HUES64 (cell line): Measurements from ENCODE around the gene SMOC2.

Source experiments
- H3K27ac ChIP-seq: 2 replicates; pipeline ENCODE4 v1.7.0; 2013; ENCODE audit warnings: low read depth, low read length, inconsistent platforms
- H3K27me3 ChIP-seq: 2 replicates; pipeline ENCODE4 v1.6.1; 2013; ENCODE audit warnings: mild to moderate bottlenecking, low read length; ENCODE audit not compliant: insufficient read depth
- H3K36me3 ChIP-seq: 2 replicates; pipeline ENCODE4 v1.6.1; 2013; ENCODE audit warnings: mild to moderate bottlenecking, low read length; ENCODE audit not compliant: insufficient read depth
- H3K4me1 ChIP-seq: 2 replicates; pipeline ENCODE4 v1.6.1; 2013; ENCODE audit warnings: mild to moderate bottlenecking, low read length, moderate library complexity; ENCODE audit not compliant: insufficient read depth
- H3K4me3 ChIP-seq: 2 replicates; pipeline ENCODE4 v1.5.1; 2013; ENCODE audit warnings: mild to moderate bottlenecking, low read length, moderate library complexity
- H3K9ac ChIP-seq: 2 replicates; pipeline ENCODE4 v1.6.1; 2013; ENCODE audit warnings: mild to moderate bottlenecking, low read depth, low read length
- H3K9me3 ChIP-seq: 2 replicates; pipeline ENCODE4 v1.6.1; 2013; ENCODE audit warnings: low read depth, low read length; ENCODE audit not compliant: insufficient read depth
- WGBS: fragments of 150-250, 120-280 bp; methylation state at CpG from one replicate; pipeline ENCODE4 v1.1.7; 2013; ENCODE audit warnings: missing lambda C conversion rate; 5-methylcytosine and 5-hydroxymethylcytosine counted together

Gene SMOC2

GRCh38 chr6:168464546-168464945 lies 23.6 kb downstream of the SMOC2 start:
- H3K4me1 ChIP-seq: no peaks in the 10 kb centered on the region
- H3K36me3 ChIP-seq: no peaks in the 10 kb centered on the region
- H3K9ac ChIP-seq: no peak overlapping the region
- 97% methylated on average over 4 of the region's 4 CpGs for WGBS
- H3K27ac ChIP-seq: no peak overlapping the region
- no peaks in the 10 kb centered on the region for H3K9me3 ChIP-seq
- H3K4me3 ChIP-seq: no peak overlapping the region
- no peaks in the 10 kb centered on the region for H3K27me3 ChIP-seq

- no peak overlapping the region for H3K27ac ChIP-seq
- H3K9ac ChIP-seq: no peak overlapping the region
- no peaks in the 10 kb centered on the region for H3K36me3 ChIP-seq
- H3K9me3 ChIP-seq: no peaks in the 10 kb centered on the region
- no peak overlapping the region for H3K4me3 ChIP-seq
- no peaks in the 10 kb centered on the region for H3K27me3 ChIP-seq
- 91% methylated on average over 5 of the region's 5 CpGs for WGBS
- peaks cover 5% of the 10 kb centered on the region; the same call in 1 of the 2 replicates for H3K4me1 ChIP-seq
Measured at GRCh38 chr6:168468045-168468444, 27.1 kb downstream of the SMOC2 start.

GRCh38 chr6:168469521-168469920 lies 28.5 kb downstream of the SMOC2 start:
- H3K36me3 ChIP-seq: no peaks in the 10 kb centered on the region
- 94% methylated on average over 13 of the region's 14 CpGs for WGBS
- no peak overlapping the region for H3K27ac ChIP-seq
- peaks cover 5% of the 10 kb centered on the region; the same call in 1 of the 2 replicates for H3K4me1 ChIP-seq
- H3K9me3 ChIP-seq: no peaks in the 10 kb centered on the region
- H3K4me3 ChIP-seq: no peak overlapping the region
- H3K9ac ChIP-seq: no peak overlapping the region
- no peaks in the 10 kb centered on the region for H3K27me3 ChIP-seq

- WGBS: 86% methylated on average over 4 of the region's 5 CpGs
Measured at GRCh38 chr6:168469926-168470325, 28.9 kb downstream of the SMOC2 start.

GRCh38 chr6:168472363-168472762 lies 31.4 kb downstream of the SMOC2 start:
- Histone ChIP-seq H3K27me3 (no peaks in the 10 kb centered on the region), H3K4me3 (no peak overlapping the region), H3K27ac (no peak overlapping the region), H3K9ac (no peak overlapping the region), H3K36me3 (no peaks in the 10 kb centered on the region), H3K9me3 (no peaks in the 10 kb centered on the region), H3K4me1 (peaks cover 5% of the 10 kb centered on the region; the same call in 1 of the 2 replicates)
- 100% methylated on average over 1 of the region's 1 CpG for WGBS

More at GRCh38 chr6:168469926-168470325, 28.9 kb downstream of the SMOC2 start:
- Histone ChIP-seq H3K9ac (no peak overlapping the region), H3K4me1 (peaks cover 5% of the 10 kb centered on the region; the same call in 1 of the 2 replicates), H3K27me3 (no peaks in the 10 kb centered on the region), H3K27ac (no peak overlapping the region), H3K9me3 (no peaks in the 10 kb centered on the region), H3K4me3 (no peak overlapping the region), H3K36me3 (no peaks in the 10 kb centered on the region)

GRCh38 chr6:168473197-168473596 lies 32.2 kb downstream of the SMOC2 start:
- Histone ChIP-seq H3K36me3 (no peaks in the 10 kb centered on the region), H3K4me1 (peaks cover 5% of the 10 kb centered on the region; the same call in 1 of the 2 replicates), H3K9ac (no peak overlapping the region), H3K27me3 (no peaks in the 10 kb centered on the region), H3K4me3 (no peak overlapping the region), H3K27ac (no peak overlapping the region), H3K9me3 (no peaks in the 10 kb centered on the region)
- 93% methylated on average over 7 of the region's 7 CpGs for WGBS

GRCh38 chr6:168475188-168476013 lies 34.4 kb downstream of the SMOC2 start:
- Histone ChIP-seq H3K4me3 (no peak overlapping the region), H3K27me3 (no peaks in the 10 kb centered on the region), H3K27ac (no peak overlapping the region), H3K9ac (no peak overlapping the region), H3K36me3 (no peaks in the 10 kb centered on the region), H3K4me1 (no peaks in the 10 kb centered on the region), H3K9me3 (no peaks in the 10 kb centered on the region)
- WGBS: 94% methylated on average over 26 of the region's 26 CpGs

- WGBS: 94% methylated on average over 4 of the region's 4 CpGs
- Histone ChIP-seq H3K9ac (no peak overlapping the region), H3K9me3 (no peaks in the 10 kb centered on the region), H3K27ac (no peak overlapping the region), H3K4me1 (no peaks in the 10 kb centered on the region), H3K27me3 (no peaks in the 10 kb centered on the region), H3K36me3 (no peaks in the 10 kb centered on the region), H3K4me3 (no peak overlapping the region)
Measured at GRCh38 chr6:168479421-168479820, 38.4 kb downstream of the SMOC2 start.

GRCh38 chr6:168480481-168480880 lies 39.5 kb downstream of the SMOC2 start:
- no peak overlapping the region for H3K9ac ChIP-seq
- H3K27ac ChIP-seq: no peak overlapping the region
- H3K9me3 ChIP-seq: no peaks in the 10 kb centered on the region
- H3K4me1 ChIP-seq: no peaks in the 10 kb centered on the region
- no peaks in the 10 kb centered on the region for H3K36me3 ChIP-seq
- H3K27me3 ChIP-seq: no peaks in the 10 kb centered on the region
- H3K4me3 ChIP-seq: no peak overlapping the region

GRCh38 chr6:168485818-168486217 lies 44.8 kb downstream of the SMOC2 start:
- 94% methylated on average over 1 of the region's 5 CpGs for WGBS
- no peak overlapping the region for H3K27ac ChIP-seq
- H3K4me1 ChIP-seq: no peaks in the 10 kb centered on the region
- H3K36me3 ChIP-seq: no peaks in the 10 kb centered on the region
- no peaks in the 10 kb centered on the region for H3K27me3 ChIP-seq
- H3K4me3 ChIP-seq: no peak overlapping the region
- H3K9ac ChIP-seq: no peak overlapping the region
- no peaks in the 10 kb centered on the region for H3K9me3 ChIP-seq

- WGBS: 94% methylated on average over 8 of the region's 8 CpGs
- Histone ChIP-seq H3K4me1 (0 out of 2 replicates have a peak, but pooled peaks cover 3% of the 10 kb centered on the region), H3K27ac (no peak overlapping the region), H3K4me3 (no peak overlapping the region), H3K9ac (no peak overlapping the region), H3K27me3 (no peaks in the 10 kb centered on the region), H3K36me3 (no peaks in the 10 kb centered on the region), H3K9me3 (no peaks in the 10 kb centered on the region)
Measured at GRCh38 chr6:168490757-168491156, 49.8 kb downstream of the SMOC2 start.
